Fibroblast of lung (primary cell): ENCODE results near the gene CCDC34. TPM values are rescaled to one million over a fixed set of nuclear protein-coding genes. Genes with fewer than 3 reads are reported as not detected.

Experiments
- DNase-seq, 2 donors: peaks; one replicate each; pipeline versions ENCODE4 v3.0.0 to v3.0.0-alpha.2; 2010; ENCODE audit warnings: low read depth in 2 of 2
- H2AFZ ChIP-seq: 2 replicates; pipeline ENCODE4 v1.5.1; 2012; ENCODE audit warnings: low read length, control low read depth, inconsistent platforms
- H3K27ac ChIP-seq: 2 replicates; pipeline ENCODE4 v1.5.1; 2011; ENCODE audit warnings: low read length, control low read depth; ENCODE audit not compliant: insufficient read depth
- H3K27me3 ChIP-seq: 2 replicates; pipeline ENCODE4 v1.5.1; 2011; ENCODE audit warnings: mild to moderate bottlenecking, low read length; ENCODE audit not compliant: control insufficient read depth, insufficient read depth
- H3K36me3 ChIP-seq: 2 replicates; pipeline ENCODE4 v1.5.1; 2011; ENCODE audit warnings: low read length; ENCODE audit not compliant: control insufficient read depth, insufficient read depth
- H3K4me1 ChIP-seq: 2 replicates; pipeline ENCODE4 v1.5.1; 2011; ENCODE audit warnings: low read length; ENCODE audit not compliant: control insufficient read depth, insufficient read depth; ENCODE audit errors: extremely low read depth
- H3K4me2 ChIP-seq: 2 replicates; pipeline ENCODE4 v1.5.1; 2011; ENCODE audit warnings: low read length, control low read depth; ENCODE audit not compliant: insufficient read depth; ENCODE audit errors: extremely low read depth
- H3K4me3 ChIP-seq, 4 experiments: fragments of 200-600 bp in 1 of 4; sonication (generic) in 1 of 4; replicated peaks in 1 of 4; 2 replicates each; pipeline ENCODE4 v1.5.1; 2011 to 2016; ENCODE audit warnings: low read length in 4 of 4, low read depth in 3 of 4, mild to moderate bottlenecking in 3 of 4, control low read depth in 2 of 4, inconsistent platforms in 1 of 4, mixed read lengths in 1 of 4; ENCODE audit not compliant: insufficient read depth in 1 of 4; ENCODE audit errors: control extremely low read depth in 1 of 4
- H3K79me2 ChIP-seq: 2 replicates; pipeline ENCODE4 v1.5.1; 2012; ENCODE audit warnings: mild to moderate bottlenecking, low read length, inconsistent platforms; ENCODE audit not compliant: control insufficient read depth, insufficient read depth
- H3K9ac ChIP-seq: 2 replicates; pipeline ENCODE4 v1.5.1; 2011; ENCODE audit warnings: mild to moderate bottlenecking, low read length, control low read depth; ENCODE audit not compliant: insufficient read depth
- H3K9me3 ChIP-seq: 2 replicates; pipeline ENCODE4 v1.5.1; 2012; ENCODE audit warnings: low read depth, low read length; ENCODE audit not compliant: control insufficient read depth, insufficient read depth
- H4K20me1 ChIP-seq: 2 replicates; pipeline ENCODE4 v1.5.1; 2011; ENCODE audit warnings: low read length; ENCODE audit not compliant: control insufficient read depth, insufficient read depth; ENCODE audit errors: extremely low read depth
- EZH2 ChIP-seq: IDR thresholded peaks from 2 replicates; pipeline ENCODE4 v1.5.1; 2012; ENCODE audit warnings: low read length, control low read depth, mild to moderate bottlenecking; ENCODE audit errors: missing control alignments
- polyA plus RNA-seq, 2 donors: library from polyadenylated mRNA; depleted of rRNA in 1 of 2; stranded (reverse) in 1 of 2; unstranded in 1 of 2; fragments of >200 nt; gene quantifications; 2 replicates each; pipeline ENCODE4 v1.2.1, GENCODE V29; 2011 to 2012; ENCODE audit warnings: missing spikeins in 1 of 2
- total RNA-seq: library from RNA; depleted of rRNA; stranded (reverse); fragments of >200 nt; gene quantifications from 2 replicates; pipeline ENCODE4 v1.2.1, GENCODE V29; 2014
- TF ChIP-seq, protein P1 (sequence below), 2 donors: IDR thresholded peaks in 1 of 2; conservative IDR thresholded peaks in 1 of 2; 1 replicate in 1 of 2; 2 replicates in 1 of 2; pipeline ENCODE4 v1.5.1; 2011 to 2012; ENCODE audit warnings: low read length in 2 of 2, control low read depth in 1 of 2, inconsistent platforms in 1 of 2, low read depth in 1 of 2, mild to moderate bottlenecking in 1 of 2

The CCDC34 gene
- total and polyA plus RNA-seq, 2 donors (not counting 1 experiment from before 2014, with no cell fraction given): 3.8 to 4.6 TPM

DNA sequence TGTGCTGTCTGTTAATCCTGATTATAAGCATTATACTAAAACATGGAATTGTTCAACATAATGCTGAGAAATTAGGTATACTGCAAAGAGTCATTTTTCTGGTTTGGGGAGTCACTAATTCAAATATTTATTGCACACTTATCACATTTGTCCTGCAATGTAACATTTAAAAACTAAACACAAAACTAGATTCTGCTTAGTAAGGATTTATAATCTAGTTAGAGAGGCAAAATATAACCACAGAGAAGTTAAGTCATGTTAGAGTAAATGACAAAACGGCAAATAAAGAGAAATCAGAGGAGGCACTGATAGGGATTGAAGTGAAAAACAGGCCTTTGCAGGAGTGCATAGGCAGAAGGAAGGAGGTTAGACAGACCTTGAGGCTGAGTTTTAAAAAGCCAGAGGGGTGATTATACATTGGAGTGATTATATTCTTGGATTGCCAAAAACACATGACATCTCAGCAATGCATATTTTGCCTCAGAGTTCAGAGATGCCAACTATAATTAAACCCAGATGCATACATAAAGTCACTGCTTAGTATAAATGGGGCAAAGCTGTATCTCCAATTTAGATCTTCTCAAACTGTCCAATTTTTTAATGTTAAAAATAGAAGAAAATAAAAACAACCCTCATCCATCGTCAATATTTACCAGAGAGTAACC is 49.7 kb downstream of the CCDC34 start:
- DNase-seq: no peak
- H3K4me1 ChIP-seq: no peaks in the 10 kb centered on the region
- TF ChIP-seq EZH2: no peak
- TF ChIP-seq, protein P1, sequence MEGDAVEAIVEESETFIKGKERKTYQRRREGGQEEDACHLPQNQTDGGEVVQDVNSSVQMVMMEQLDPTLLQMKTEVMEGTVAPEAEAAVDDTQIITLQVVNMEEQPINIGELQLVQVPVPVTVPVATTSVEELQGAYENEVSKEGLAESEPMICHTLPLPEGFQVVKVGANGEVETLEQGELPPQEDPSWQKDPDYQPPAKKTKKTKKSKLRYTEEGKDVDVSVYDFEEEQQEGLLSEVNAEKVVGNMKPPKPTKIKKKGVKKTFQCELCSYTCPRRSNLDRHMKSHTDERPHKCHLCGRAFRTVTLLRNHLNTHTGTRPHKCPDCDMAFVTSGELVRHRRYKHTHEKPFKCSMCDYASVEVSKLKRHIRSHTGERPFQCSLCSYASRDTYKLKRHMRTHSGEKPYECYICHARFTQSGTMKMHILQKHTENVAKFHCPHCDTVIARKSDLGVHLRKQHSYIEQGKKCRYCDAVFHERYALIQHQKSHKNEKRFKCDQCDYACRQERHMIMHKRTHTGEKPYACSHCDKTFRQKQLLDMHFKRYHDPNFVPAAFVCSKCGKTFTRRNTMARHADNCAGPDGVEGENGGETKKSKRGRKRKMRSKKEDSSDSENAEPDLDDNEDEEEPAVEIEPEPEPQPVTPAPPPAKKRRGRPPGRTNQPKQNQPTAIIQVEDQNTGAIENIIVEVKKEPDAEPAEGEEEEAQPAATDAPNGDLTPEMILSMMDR (conservative IDR thresholded peaks at IDR 0.05 in 1 of 2, IDR thresholded peaks at IDR 0.05 in 1 of 2; ENCODE audit: low read depth in 1 of 2, low read length in 2 of 2): no peak
- H3K79me2 ChIP-seq: no peaks in the 10 kb centered on the region
- no peak overlapping the region for H3K4me3 ChIP-seq
- no peak overlapping the region for H3K4me2 ChIP-seq
- no peak overlapping the region for H2AFZ ChIP-seq
- H3K9me3 ChIP-seq: no peaks in the 10 kb centered on the region
- H3K36me3 ChIP-seq: no peaks in the 10 kb centered on the region
- H3K9ac ChIP-seq: no peak overlapping the region
- H3K27ac ChIP-seq: no peak overlapping the region
- no peaks in the 10 kb centered on the region for H4K20me1 ChIP-seq
- H3K27me3 ChIP-seq: no peaks in the 10 kb centered on the region

DNA sequence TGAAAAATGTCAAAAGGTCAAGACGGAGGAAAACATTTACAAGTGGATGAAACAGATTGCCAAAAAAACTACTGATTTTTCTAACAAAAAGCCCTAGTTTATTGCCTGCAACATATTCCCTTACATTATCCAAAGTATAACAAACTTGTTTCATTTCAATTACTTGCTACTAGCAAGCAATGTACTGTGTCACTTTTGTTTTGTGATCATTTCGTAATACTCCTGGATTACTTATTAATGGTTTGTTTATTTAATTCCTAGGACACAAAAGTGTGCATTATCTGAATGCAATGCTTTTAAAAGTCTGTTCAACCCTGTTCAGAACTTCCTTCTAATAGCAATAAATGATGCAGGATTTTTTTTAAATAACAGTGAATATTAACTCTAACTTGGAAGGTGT is 50.9 kb downstream of the CCDC34 start:
- Histone ChIP-seq H3K4me2 (no peak overlapping the region), H3K79me2 (no peaks in the 10 kb centered on the region), H3K27ac (no peak overlapping the region), H3K4me3 (no peak overlapping the region), H3K4me1 (no peaks in the 10 kb centered on the region), H2AFZ (no peak overlapping the region), H3K9ac (no peak overlapping the region), H3K36me3 (no peaks in the 10 kb centered on the region), H4K20me1 (no peaks in the 10 kb centered on the region), H3K27me3 (no peaks in the 10 kb centered on the region), H3K9me3 (no peaks in the 10 kb centered on the region)
- no peak for TF ChIP-seq EZH2
- TF ChIP-seq, protein P1 (conservative IDR thresholded peaks at IDR 0.05 in 1 of 2, IDR thresholded peaks at IDR 0.05 in 1 of 2; ENCODE audit: low read depth in 1 of 2, low read length in 2 of 2): no peak
- peak in 1 of 2 donors; percentile 24 for DNase-seq

DNA sequence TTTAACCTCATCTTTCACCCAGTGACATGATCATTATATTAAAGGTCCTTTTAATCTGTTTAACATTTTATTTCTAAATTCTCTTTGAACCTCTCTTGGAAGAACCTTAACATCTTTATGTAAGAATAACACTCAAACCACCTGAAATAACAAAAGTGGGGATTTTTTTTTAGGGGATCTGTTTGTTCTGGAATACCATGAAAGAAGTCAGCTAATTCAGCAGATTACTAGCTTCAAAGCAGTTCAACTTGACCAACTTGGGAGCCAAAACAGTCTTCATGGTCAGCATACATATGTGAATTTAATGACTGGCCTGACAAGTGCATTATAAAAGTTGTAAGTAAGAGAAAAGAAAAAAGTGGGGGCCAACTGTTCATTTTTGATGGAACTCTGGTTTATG is 52.3 kb downstream of the CCDC34 start:
- H3K79me2 ChIP-seq: no peaks in the 10 kb centered on the region
- no peaks in the 10 kb centered on the region for H3K4me1 ChIP-seq
- no peak overlapping the region for H2AFZ ChIP-seq
- no peaks in the 10 kb centered on the region for H3K36me3 ChIP-seq
- H3K9me3 ChIP-seq: no peaks in the 10 kb centered on the region
- H3K9ac ChIP-seq: no peak overlapping the region
- H4K20me1 ChIP-seq: no peaks in the 10 kb centered on the region
- no peak overlapping the region for H3K27ac ChIP-seq
- TF ChIP-seq EZH2: no peak
- TF ChIP-seq, protein P1 (conservative IDR thresholded peaks at IDR 0.05 in 1 of 2, IDR thresholded peaks at IDR 0.05 in 1 of 2; ENCODE audit: low read depth in 1 of 2, low read length in 2 of 2): no peak
- H3K27me3 ChIP-seq: no peaks in the 10 kb centered on the region
- H3K4me3 ChIP-seq: no peak overlapping the region
- no peak overlapping the region for H3K4me2 ChIP-seq
- peak in 1 of 2 donors; percentile 67 for DNase-seq
